Ammon's horn (tissue), 1 donor: ENCODE results near the gene FOSL2.

Experiments
- DNase-seq: peaks from one replicate; pipeline ENCODE4 v3.0.0-alpha.2; 2016; ENCODE audit warnings: low spot score

The FOSL2 gene

GRCh38 chr2:28432362-28432761 lies 39.7 kb downstream of the FOSL2 start:
- DNase-seq = no peak

DNA sequence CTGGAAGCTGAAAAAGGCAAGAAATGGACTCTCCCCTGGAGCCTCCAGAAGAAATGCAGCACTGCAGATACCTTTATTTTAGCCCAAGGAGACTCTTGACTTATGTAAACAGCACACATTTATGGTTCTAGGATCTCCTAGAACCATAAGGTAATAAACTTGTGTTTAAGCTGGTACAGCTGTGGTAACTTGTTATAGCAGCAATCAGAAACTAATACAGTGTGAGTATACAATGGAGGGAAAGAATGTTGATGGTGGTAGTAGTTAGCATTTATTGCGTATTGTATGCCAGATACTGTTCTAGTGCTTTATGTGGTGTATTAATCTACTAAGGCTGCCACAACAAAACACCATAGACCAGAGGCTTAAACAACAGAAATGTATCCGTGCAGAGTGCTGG lies 40.6 kb downstream of the FOSL2 start:
- DNase-seq = no peak

- DNase-seq = no peak
These were observed 41.4 kb downstream of the FOSL2 start for GRCh38 chr2:28433935-28434599.

DNA sequence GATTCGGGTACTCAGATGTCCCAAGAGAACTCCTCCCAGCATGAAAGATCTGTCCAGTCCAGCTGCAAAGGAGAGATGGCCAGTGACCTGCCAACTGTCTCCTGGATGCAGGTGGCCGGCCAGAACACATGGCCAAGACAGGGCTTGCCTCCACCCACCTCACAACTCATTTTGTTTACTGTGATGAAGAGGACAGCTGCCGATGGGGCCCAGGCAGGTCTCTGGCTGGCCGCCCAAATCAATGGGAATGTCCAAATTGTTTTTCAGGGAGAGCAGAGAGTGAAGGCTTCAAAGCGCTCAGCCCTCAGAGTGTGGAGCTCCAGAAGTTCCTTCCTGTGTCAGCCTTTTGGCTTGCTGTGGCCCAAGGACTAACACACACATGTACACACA lies 41.9 kb downstream of the FOSL2 start:
- DNase-seq = no peak

DNA sequence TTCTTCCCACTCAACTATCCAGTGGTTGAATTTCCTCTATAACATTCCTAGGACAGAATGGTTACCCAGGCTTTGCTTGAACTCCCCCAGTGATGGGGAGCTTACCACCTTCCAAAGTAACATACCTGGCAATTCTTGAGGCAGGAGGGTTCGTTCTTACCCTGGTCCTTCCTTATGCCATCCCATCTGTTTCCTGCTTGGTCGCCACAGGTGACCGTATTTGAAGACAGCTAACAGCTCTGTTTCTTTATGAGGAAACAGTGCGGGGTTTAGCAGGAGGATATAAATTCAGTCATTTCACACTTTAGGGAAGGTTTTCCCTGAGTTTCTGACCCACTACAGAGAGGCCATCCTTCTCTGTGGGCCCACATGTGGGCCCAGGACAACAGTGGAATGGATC lies 42.6 kb downstream of the FOSL2 start:
- no peak for DNase-seq

DNA sequence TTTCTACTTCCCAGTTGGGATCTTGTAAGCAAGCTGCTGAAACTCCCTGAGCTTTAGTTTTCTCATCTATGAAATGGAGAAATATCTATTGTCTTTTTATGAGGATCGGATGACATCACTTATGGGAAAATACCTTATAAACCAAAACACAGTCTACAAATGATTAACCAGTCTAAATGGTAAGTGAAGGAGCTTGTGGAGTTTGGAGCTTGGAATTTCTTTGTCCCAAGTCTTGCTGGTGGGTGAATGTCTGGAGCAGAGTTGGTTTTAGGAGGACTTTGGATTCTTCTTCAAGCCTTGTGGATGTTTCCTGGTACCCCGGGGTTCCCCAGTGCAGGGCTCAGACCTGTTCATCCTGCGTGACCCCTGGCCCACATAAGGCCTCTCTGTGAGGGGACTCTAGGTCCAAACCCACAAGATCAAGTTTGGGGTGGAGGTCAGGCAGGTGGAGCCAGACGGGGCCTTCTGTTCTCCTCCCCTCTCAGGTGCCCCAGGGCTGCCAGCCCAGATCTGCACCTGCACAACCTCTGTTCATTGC lies 43.2 kb downstream of the FOSL2 start:
- DNase-seq = no peak

- DNase-seq = no peak
These were observed 43.9 kb downstream of the FOSL2 start for GRCh38 chr2:28436525-28437051.

DNA sequence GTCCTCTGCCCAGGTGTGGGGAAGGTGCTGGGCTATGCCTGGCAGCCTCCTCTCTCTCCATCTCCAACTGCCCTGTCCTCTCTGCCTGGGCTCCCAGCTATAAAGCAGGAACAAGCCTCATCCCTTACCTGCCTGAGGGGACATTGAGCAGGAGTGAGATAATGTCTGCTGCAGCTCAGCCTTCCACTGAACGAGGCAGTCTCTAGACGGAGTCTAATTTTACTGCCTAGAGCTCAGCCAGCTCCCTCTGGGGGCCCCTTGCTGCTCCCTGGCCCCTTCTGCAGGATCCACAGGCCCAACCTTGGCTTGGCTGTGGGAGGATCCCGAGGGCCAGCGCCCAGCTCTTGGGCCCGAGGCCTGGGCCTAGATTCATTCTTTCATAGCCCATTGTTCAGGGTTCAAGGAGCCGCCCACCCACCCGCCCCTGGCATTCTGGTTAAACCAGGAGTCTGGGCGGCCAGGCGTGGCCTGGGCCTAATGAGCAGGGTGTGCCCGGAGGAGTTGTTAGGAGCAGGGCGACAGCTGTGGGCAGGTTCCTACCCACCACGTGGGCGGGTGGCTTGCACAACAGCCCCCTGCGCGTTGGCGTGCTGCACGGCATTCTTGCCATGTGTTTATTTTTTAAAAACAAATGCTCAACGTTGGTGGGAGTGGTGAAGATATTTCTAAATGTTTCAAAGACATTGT lies 44.6 kb downstream of the FOSL2 start:
- DNase-seq = peak; percentile 32

DNA sequence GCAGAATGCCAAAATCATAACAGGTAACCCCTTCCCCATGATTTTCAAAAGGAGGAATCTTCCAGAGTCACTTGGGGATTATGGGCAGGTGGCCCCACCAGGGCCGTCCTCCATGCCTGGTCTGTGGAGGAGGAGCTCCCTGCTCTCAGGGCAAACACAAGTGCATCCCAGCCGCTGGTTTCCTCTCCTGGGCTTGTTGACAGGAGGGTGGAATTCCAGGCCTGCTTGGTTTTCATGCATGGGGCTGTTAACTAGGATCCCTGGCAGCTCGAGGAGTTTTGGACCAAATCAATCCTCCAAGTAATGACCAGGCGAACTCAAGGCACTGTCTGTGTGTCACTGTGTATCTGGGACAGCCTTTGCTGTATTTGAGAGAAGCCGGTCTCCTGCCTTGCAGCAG lies 45.3 kb downstream of the FOSL2 start:
- DNase-seq = no peak

DNA sequence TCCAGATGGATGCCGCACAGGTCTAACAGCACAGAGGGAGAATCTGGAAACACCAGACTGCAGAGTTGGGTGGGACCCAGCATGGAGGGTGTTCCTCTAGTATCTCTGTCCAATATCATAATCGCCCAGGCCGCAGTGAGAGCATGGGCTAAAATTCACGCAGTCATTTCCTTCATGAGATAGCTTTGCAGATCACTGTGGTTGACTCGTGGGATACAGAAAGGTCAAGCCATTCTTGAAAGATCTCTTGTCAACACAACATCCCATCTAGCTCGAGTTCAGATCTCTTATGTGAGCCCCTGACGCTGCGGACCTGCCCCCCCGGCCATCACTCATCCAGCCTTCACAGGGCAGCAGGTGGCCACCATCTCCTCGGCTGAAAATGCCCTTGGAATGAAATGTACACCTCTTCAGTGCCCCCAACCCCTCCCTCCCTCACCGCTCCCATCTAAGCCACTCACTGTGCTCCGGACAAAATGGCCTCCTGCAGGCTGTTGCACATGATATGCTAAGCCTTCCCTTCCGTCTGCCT lies 45.9 kb downstream of the FOSL2 start:
- no peak for DNase-seq

DNA sequence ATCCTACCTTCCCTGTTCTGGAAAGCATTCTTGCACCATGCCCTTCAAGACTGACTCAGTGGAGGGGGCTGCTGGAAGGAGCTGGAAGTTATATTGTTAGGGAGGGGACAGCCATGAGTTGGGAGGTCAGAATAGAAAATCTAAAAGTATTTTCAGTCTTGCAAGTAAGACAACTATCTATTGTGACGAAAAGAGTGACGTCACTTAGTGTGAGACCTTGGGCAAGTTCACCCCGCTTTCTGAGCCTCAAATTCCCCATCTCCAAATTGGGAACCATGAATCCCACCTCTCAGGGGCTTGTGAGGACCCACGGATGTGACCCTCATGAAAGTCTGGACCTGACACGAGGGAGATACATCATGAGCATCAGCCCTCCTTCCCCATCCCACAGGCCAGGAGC lies 46.5 kb downstream of the FOSL2 start:
- DNase-seq = no peak

- no peak for DNase-seq
These were observed 47.1 kb downstream of the FOSL2 start for GRCh38 chr2:28439763-28440162.

GRCh38 chr2:28442328-28442727 lies 49.7 kb downstream of the FOSL2 start:
- DNase-seq = no peak

DNA sequence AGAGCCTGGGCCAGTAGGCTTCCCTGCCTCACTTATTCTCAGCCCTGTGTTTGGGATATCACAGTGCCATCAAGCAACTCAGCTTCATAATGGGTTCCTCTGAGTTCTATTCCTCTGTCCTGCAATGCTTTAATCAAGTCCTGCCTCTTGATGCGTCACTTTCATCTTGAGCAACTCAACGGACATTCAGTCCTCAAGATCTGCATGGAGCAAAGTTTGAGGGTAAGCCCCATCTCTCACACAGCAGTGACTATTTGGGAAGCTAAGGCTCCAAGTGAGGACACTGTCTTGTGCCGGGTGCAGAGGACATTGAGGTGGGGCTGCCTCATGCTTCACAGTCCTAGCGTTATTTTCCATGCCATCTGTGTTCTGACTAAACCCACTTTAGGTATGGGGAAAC lies 52.3 kb downstream of the FOSL2 start:
- no peak for DNase-seq

DNA sequence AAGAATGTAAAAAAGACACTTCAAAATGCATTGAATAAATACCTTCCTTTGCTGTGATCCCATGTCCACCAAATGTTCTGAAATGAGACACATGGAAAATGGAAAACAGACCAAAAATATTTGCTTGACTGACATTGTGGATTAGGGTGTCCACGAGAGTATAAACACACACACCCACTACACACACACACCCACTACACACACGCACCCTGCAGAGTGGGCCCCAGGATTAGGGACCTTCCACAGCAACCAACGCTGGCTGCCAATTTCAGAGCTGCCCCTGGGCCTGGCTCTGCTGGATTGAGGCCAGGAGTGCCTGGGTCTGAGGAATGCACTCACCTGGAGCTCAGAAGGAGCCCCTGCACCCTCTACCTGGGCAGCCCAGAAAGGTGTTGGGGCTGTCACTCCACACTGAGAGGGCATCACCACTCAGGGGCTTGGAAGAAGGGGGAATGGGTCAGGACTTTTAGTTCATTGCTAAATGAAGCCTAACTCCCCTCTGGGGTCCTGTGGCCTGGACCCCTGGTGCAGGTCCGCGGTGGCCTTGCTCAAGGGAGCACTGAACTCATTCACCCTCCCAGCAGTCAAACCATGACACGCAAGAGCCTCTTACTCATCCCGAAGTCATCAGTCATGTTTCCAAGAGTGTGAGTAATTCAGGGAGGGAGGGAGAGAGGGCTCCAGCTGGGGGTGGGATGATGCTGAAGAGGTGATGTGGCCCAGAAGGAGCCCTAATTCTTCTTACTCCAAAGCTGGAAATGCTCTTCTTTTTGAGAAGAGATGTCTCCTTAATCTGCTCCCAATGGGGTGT lies 53.0 kb downstream of the FOSL2 start:
- peak; percentile 50 for DNase-seq

DNA sequence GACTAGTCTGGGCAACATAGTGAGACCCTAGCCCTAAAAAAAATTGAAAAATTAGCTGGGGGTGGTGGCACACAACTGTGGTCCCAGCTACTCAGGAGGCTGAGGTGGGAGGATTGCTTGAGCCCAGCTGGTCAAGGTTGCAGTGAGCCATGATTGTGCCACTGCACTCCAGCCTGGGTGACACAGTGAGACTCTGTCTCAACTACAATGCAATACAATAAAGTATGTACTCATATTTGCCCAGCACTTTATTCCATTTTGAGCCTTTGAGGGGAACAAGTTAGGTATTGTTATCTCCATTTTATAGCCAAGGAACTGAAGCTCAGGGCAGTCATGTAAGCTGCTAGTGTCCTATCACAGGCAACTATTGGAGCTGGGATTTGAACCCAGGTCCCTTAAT lies 53.9 kb downstream of the FOSL2 start:
- no peak for DNase-seq

DNA sequence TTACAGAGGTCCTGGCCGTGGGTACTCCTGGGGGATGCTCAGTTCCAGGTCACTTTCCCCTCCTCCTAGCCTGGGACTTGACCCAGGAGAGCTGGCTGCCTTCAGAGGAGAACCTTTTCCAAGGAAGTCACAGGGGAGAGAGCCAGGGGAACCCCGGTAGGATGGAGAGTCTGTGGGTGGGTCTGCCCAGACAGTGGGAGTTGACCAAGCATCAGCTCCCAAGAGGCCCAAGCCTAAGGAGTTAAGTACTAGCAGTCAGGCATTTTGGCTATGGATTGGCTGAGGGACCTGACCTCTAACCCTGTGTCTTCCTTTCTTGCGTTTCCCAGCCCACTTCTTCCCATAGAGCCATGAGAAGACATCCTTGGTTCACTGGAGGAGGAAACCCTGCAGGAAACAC lies 54.4 kb downstream of the FOSL2 start:
- DNase-seq = no peak

DNA sequence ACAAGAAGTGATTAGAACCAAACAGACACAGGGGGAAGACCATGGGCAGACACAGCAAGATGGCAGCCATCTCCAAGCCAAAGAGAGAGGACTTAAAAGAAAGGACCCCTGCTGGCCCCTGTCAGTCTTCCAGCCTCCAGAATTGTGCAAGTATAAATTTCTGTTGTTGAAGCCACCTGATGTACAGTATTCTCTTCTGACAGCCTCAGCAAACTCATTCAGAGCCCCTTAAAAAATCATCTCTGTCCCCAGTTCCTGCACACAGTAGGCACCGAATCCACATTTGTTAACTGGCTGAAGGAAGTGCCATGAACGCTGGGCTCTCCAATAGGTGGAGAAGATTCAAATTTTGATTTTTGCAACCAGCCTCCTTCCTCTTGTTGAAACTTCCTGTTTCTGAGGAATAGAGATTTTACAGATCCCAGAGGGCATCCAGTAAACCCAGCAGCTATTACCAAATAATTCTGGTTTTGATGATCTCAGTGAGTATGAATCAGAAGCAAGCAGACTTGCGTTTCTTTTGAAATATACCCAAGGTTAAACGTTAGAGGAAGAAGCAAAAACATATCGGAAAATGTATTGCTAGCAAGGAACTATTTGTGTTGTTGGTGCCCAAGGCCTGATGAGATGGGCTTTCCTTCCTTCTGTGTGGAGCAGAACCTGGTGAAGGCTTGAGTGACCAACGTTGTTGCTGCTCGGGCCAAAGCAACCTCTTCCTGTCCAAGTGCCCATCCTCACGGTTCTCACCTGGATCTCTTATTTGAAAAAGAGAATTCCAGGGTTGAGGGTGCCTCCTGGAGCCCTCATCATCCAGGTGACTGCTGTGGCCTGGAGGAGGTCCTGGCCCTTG lies 55.5 kb downstream of the FOSL2 start:
- DNase-seq = no peak

DNA sequence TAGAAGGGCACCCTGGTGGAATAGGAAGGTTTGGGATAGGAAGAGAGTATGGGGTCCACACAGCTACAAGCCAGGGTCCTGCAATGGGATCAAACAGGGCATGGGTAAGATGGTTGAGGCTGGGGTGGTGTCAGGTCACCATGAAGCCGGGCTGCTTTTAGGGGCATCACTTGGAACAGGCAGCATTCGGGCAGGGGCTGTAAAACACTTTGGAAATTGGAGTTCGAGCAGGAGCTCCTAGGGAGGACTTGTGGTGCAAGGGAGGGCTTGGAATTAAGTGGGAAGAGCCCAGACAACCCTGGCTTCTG lies 56.1 kb downstream of the FOSL2 start:
- DNase-seq = no peak

- DNase-seq = no peak
These were observed 56.4 kb downstream of the FOSL2 start for GRCh38 chr2:28449126-28449487.

DNA sequence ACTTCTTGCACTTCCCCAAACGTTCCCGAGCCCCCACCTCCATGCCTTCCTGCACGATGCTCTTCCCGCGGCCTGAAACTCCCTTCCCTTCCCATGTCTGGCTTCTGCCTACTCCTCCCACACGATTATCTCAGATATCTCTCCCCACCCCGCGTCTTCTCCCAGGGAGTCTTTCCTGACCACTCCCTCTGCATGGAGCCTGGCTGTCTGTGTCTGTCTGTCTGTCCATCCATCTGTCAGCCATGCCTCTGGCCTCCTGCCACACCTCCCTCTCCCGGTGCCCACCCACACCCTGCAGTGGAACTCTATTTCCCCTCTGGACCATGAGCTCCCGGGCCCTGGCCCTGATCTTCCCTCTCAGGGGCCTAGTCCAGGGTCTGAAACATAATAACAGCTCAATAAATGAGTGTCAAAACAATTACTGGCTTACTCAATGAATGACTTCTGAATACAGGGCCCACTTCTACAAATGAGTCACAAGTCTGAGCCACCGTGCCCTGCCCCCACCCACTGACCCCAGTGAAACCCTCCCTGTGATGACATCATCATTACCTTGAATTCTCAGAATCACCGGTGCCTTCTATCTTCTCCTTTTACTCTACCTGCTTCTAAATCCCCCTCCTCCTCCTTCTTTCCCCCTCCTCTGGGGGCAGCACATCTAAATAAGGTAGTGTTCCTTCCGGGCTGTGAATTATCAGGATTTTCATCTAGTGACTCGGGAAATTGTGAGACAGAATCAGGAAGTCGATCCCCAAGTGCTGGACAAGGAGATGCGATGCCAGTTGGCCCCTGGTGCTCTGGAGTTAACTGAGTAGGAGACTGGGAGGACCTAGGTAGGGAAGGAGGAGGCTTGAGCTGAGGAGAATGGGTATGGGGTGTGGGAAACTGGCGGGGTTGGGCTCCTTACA lies 57.1 kb downstream of the FOSL2 start:
- DNase-seq = no peak
